Measurements from ENCODE around the gene NRCAM.

NRCAM gene

DNA sequence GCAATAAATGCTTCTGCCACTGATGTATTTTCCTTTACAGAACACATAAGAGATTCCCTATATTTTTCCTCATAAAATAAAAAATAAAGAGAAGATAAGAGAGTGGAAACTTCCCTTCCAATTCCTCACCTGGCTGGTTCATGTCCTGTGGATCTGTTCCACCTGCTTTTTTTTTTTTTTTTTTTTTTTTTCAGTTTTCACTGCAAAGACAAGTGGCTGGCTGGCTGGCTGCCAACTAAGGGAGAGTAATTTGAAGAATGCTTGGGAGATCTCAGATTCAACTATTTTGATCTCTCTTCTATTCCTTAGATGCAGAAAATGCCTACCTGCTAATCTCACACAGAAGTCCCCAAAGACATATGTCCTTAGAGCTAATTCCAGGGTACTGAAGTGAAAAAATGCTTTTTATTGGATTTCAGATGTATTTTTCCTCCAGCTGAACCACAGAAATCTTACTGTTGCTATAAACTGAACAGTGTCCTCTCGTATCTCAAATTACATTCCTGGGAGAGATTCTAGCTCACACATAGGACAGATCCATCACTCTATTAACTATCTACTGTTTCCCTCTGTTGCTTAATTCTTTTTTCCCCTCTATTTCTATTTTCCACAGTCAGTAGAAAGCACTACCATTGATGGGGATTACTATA, 120.8 kb downstream of the NRCAM start:
- Histone ChIP-seq H3K9ac (ENCODE audit: low read length) (no peak overlapping the region), H3K27me3 (ENCODE audit: control insufficient read depth, insufficient read depth, low read length) (no peaks in the 10 kb centered on the region), H3K36me3 (ENCODE audit: control insufficient read depth, insufficient read depth, low read length) (no peaks in the 10 kb centered on the region), H3K4me3 (ENCODE audit: low read length) (no peak overlapping the region), H3K27ac (ENCODE audit: low read depth, low read length) (no peak overlapping the region), H3K4me1 (ENCODE audit: control insufficient read depth, insufficient read depth, low read length) (no peaks in the 10 kb centered on the region)

DNA sequence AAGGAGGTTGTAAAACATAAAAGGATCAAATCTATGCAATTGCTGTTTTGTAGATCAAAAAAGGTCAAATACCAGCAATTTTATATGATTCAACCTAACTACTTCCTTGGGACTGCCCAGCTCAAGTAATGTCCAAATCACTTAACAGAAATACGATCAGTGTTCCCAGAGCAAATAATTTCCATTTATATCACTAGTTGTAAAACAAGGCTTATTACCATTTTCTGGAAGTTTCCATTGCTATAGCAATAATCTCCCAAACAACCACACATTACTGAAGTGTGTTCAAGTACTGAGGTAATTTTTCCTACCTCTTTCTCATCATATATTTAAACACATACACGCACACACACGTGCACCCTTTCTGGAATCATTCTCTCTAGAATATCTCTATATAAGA, 123.3 kb downstream of the NRCAM start:
- H3K27ac ChIP-seq (ENCODE audit: low read depth, low read length): no peak overlapping the region
- H3K9ac ChIP-seq (ENCODE audit: low read length): no peak overlapping the region
- no peaks in the 10 kb centered on the region for H3K27me3 ChIP-seq (ENCODE audit: control insufficient read depth, insufficient read depth, low read length)
- H3K4me3 ChIP-seq (ENCODE audit: low read length): no peak overlapping the region
- no peaks in the 10 kb centered on the region for H3K36me3 ChIP-seq (ENCODE audit: control insufficient read depth, insufficient read depth, low read length)
- no peaks in the 10 kb centered on the region for H3K4me1 ChIP-seq (ENCODE audit: control insufficient read depth, insufficient read depth, low read length)

DNA sequence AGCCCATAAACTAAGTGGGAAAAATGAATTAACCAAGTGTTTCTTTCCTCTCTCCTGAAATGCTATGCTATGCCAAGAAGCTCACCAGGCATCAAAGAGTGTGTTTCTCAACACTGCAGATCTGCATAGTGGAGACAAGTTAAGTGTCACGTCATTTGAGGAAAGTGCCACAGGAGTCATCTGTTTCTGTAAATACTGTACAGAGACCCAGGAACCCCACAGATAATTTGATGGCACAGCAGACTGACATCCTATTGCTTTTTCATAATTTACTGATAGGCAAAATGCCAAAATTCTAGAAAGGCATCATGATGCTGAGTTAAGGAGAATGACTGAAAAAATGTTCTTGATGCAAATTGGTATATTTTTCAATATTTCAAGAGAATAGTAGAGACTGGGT, 124.3 kb downstream of the NRCAM start:
- Histone ChIP-seq H3K27me3 (ENCODE audit: control insufficient read depth, insufficient read depth, low read length) (no peaks in the 10 kb centered on the region), H3K4me3 (ENCODE audit: low read length) (no peak overlapping the region), H3K4me1 (ENCODE audit: control insufficient read depth, insufficient read depth, low read length) (no peaks in the 10 kb centered on the region), H3K36me3 (ENCODE audit: control insufficient read depth, insufficient read depth, low read length) (no peaks in the 10 kb centered on the region), H3K27ac (ENCODE audit: low read depth, low read length) (no peak overlapping the region), H3K9ac (ENCODE audit: low read length) (no peak overlapping the region)

DNA sequence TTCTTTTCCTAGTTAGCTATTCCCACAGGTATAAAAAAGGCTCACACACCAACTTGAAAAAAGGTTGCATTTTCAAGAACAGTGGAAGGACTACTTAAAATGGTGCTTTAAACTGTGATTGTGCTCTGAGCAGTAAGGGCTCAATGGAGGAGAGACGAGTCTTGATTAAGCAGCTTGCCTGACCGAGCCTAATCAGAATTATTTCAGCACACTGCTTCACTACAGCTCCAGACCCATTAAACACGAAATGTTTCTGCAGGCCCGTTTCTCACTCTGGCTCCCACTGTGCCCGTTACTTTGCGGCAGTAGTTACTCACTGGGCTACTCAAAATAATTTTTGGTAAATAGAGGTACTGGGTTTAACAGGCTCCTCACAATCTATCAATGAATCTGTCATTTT, 126.0 kb downstream of the NRCAM start:
- Histone ChIP-seq H3K27ac (ENCODE audit: low read depth, low read length) (no peak overlapping the region), H3K4me3 (ENCODE audit: low read length) (no peak overlapping the region), H3K36me3 (ENCODE audit: control insufficient read depth, insufficient read depth, low read length) (no peaks in the 10 kb centered on the region), H3K4me1 (ENCODE audit: control insufficient read depth, insufficient read depth, low read length) (no peaks in the 10 kb centered on the region), H3K9ac (ENCODE audit: low read length) (no peak overlapping the region), H3K27me3 (ENCODE audit: control insufficient read depth, insufficient read depth, low read length) (no peaks in the 10 kb centered on the region)

DNA sequence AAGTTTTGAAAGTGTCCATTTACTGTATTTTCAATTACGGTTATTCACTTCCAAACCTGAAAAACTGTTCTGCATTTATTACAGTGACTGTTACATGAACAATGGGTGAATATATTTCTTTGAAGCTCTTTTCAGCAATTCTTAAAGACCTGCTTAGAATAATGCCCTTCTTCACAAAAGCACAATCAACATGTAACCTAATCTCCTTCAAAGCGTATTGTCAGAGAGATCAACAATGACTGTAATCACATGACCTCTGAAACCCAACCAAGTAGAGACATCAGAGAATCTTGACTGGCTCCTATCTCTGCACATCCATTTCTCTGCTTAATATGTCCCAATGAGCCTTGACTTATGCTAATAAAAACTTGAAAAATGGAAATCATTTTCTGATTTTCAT, 126.7 kb downstream of the NRCAM start:
- no peak overlapping the region for H3K27ac ChIP-seq (ENCODE audit: low read depth, low read length)
- H3K36me3 ChIP-seq (ENCODE audit: control insufficient read depth, insufficient read depth, low read length): no peaks in the 10 kb centered on the region
- H3K9ac ChIP-seq (ENCODE audit: low read length): no peak overlapping the region
- H3K4me3 ChIP-seq (ENCODE audit: low read length): no peak overlapping the region
- H3K4me1 ChIP-seq (ENCODE audit: control insufficient read depth, insufficient read depth, low read length): no peaks in the 10 kb centered on the region
- H3K27me3 ChIP-seq (ENCODE audit: control insufficient read depth, insufficient read depth, low read length): no peaks in the 10 kb centered on the region

DNA sequence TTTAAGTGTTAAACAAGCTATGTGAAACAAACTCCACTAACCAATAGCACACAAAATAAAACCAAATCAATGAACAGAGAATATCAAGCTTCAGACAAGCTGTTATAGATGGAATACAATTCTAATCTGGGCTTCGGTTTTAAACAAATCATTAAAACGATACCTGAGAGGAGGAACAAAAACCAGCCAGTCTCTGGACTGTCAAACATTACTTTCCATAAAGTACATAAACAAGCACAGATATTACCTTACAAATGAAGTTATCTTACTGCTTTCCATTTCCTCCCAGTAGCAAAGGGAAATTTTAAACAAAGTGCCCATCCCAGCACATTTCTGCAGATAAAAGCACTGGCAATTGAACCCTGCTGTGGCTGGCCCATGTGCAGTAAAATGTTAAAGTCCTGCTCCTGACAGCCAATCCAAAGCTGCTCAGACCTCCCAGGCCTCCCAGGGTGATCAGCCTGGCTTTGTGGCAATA, 128.0 kb downstream of the NRCAM start:
- no peak overlapping the region for H3K4me3 ChIP-seq (ENCODE audit: low read length)
- no peaks in the 10 kb centered on the region for H3K36me3 ChIP-seq (ENCODE audit: control insufficient read depth, insufficient read depth, low read length)
- no peaks in the 10 kb centered on the region for H3K27me3 ChIP-seq (ENCODE audit: control insufficient read depth, insufficient read depth, low read length)
- H3K4me1 ChIP-seq (ENCODE audit: control insufficient read depth, insufficient read depth, low read length): no peaks in the 10 kb centered on the region
- no peak overlapping the region for H3K27ac ChIP-seq (ENCODE audit: low read depth, low read length)
- no peak overlapping the region for H3K9ac ChIP-seq (ENCODE audit: low read length)

DNA sequence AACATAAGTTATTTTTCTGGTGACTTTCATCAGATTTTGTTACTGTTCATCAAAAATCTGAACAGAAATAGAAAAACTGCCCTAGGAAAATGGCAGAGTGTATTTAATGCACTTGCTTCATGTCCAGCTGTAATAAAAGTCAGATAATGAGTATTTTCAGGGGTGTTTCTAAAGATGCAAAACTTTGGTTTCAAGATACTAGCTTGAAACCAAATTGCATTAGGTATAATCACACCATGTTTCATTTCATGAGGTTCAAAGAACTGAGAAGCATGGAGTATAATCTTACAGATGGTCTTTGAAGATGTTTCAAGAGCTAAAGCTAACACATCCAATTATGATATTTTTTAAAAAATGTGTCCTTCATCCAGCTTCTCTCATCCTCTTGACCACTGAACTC, 128.9 kb downstream of the NRCAM start:
- Histone ChIP-seq H3K27me3 (ENCODE audit: control insufficient read depth, insufficient read depth, low read length) (no peaks in the 10 kb centered on the region), H3K9ac (ENCODE audit: low read length) (no peak overlapping the region), H3K27ac (ENCODE audit: low read depth, low read length) (no peak overlapping the region)

DNA sequence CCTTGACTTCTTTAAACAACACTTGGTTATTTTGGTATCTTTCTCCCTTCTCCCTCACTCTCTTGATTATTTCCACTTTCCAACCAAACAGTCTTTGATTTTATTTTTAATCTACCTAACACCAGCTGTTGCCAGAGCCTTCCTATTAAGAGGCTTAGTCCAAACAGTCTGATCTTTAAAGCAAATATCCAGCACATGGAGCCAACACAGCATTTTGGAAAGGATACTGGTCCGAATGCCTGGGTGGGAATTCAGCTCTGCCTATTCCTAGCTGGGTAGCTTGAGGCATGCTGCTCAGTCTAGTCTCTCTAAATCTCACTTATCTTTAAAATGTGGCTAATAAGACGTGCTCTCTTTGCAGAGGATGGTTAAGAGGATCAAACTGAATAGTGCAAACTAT, 129.3 kb downstream of the NRCAM start:
- Histone ChIP-seq H3K27me3 (ENCODE audit: control insufficient read depth, insufficient read depth, low read length) (no peaks in the 10 kb centered on the region), H3K27ac (ENCODE audit: low read depth, low read length) (no peak overlapping the region), H3K9ac (ENCODE audit: low read length) (no peak overlapping the region), H3K36me3 (ENCODE audit: control insufficient read depth, insufficient read depth, low read length) (no peaks in the 10 kb centered on the region), H3K4me1 (ENCODE audit: control insufficient read depth, insufficient read depth, low read length) (no peaks in the 10 kb centered on the region), H3K4me3 (ENCODE audit: low read length) (no peak overlapping the region)

More for the DNA sequence above, 128.9 kb downstream of the NRCAM start:
- H3K36me3 ChIP-seq (ENCODE audit: control insufficient read depth, insufficient read depth, low read length): no peaks in the 10 kb centered on the region
- no peak overlapping the region for H3K4me3 ChIP-seq (ENCODE audit: low read length)
- no peaks in the 10 kb centered on the region for H3K4me1 ChIP-seq (ENCODE audit: control insufficient read depth, insufficient read depth, low read length)

GRCh38 chr7:108324053-108325038, 131.9 kb downstream of the NRCAM start:
- Histone ChIP-seq H3K9ac (ENCODE audit: low read length) (no peak overlapping the region), H3K36me3 (ENCODE audit: control insufficient read depth, insufficient read depth, low read length) (no peaks in the 10 kb centered on the region), H3K27me3 (ENCODE audit: control insufficient read depth, insufficient read depth, low read length) (no peaks in the 10 kb centered on the region), H3K4me1 (ENCODE audit: control insufficient read depth, insufficient read depth, low read length) (no peaks in the 10 kb centered on the region), H3K27ac (ENCODE audit: low read depth, low read length) (no peak overlapping the region), H3K4me3 (ENCODE audit: low read length) (no peak overlapping the region)

DNA sequence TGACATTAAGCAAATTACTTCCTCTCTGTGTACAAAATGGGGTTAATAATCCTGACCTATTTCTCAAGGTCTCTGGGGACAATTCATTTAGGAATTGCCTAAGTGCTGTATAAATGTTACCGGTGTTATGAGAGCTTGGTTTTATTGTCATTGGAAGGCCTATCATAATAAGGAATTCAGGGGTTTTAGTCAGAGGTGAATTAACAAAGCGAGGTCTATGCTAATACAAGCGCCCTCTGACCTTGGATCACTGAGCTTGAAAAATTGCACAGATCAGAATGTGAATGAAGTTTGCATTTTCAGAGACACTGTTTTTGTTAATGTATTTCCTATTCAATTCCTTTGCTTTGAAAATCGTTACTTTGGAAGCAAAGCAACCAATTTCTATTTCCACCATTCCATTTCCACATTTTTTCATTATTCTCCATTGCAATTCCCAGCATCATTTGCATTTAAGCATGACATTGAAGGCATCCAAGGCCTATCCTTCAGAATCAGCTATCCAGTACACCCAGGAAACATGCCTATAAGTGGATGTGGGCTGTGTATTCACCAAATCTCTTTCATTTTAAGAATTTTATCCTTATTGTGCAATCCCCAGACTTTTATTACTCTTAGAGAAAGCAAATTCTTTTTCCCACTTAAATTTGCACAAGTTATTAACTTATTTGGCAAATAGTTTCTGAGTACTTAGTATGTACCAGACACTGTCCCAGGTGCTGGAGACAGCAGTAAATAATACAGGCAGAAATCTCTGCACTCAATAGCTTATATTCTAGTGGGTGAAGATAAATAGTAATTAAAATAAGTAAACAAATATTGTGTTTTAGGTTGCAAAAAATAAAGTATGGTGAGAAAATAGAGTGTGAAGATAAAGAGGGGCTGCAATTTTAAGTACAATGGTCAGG, 133.1 kb downstream of the NRCAM start:
- H3K27me3 ChIP-seq (ENCODE audit: control insufficient read depth, insufficient read depth, low read length): no peaks in the 10 kb centered on the region
- no peak overlapping the region for H3K9ac ChIP-seq (ENCODE audit: low read length)
- no peaks in the 10 kb centered on the region for H3K36me3 ChIP-seq (ENCODE audit: control insufficient read depth, insufficient read depth, low read length)
- H3K4me3 ChIP-seq (ENCODE audit: low read length): no peak overlapping the region
- no peak overlapping the region for H3K27ac ChIP-seq (ENCODE audit: low read depth, low read length)
- no peaks in the 10 kb centered on the region for H3K4me1 ChIP-seq (ENCODE audit: control insufficient read depth, insufficient read depth, low read length)

GRCh38 chr7:108322046-108322445, 134.2 kb downstream of the NRCAM start:
- Histone ChIP-seq H3K27me3 (ENCODE audit: control insufficient read depth, insufficient read depth, low read length) (no peaks in the 10 kb centered on the region), H3K36me3 (ENCODE audit: control insufficient read depth, insufficient read depth, low read length) (no peaks in the 10 kb centered on the region), H3K4me1 (ENCODE audit: control insufficient read depth, insufficient read depth, low read length) (no peaks in the 10 kb centered on the region), H3K27ac (ENCODE audit: low read depth, low read length) (no peak overlapping the region), H3K9ac (ENCODE audit: low read length) (no peak overlapping the region), H3K4me3 (ENCODE audit: low read length) (no peak overlapping the region)

DNA sequence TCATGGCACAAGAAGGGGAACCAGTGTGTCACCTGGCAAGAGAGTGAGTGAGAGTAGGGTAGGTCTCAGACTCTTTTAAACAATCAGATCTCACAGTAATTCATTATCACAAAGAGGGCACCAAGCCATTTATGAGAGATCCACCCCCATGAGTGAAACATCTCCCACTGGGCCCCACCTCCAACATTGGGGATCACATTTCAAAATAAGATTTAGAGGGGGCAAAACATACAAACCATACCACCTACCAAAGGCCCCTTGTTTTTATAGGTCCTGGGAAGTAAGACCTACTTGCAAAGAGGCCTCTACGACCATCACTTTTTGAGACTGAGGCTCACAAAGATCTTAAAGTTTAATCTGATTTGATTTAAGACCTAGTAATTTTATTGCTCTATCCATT, 134.9 kb downstream of the NRCAM start:
- H3K36me3 ChIP-seq (ENCODE audit: control insufficient read depth, insufficient read depth, low read length): no peaks in the 10 kb centered on the region
- H3K9ac ChIP-seq (ENCODE audit: low read length): no peak overlapping the region
- H3K27ac ChIP-seq (ENCODE audit: low read depth, low read length): no peak overlapping the region
- H3K4me3 ChIP-seq (ENCODE audit: low read length): no peak overlapping the region
- H3K27me3 ChIP-seq (ENCODE audit: control insufficient read depth, insufficient read depth, low read length): no peaks in the 10 kb centered on the region
- no peaks in the 10 kb centered on the region for H3K4me1 ChIP-seq (ENCODE audit: control insufficient read depth, insufficient read depth, low read length)

Measured in rectal smooth muscle tissue (tissue), 1 donor.